Trophoblast cell (in vitro differentiated cells and primary cell): Measurements from ENCODE around the gene RGS19.
A peak's percentile ranks its signal among the peaks of the same experiment; 100 is the strongest.

Experiments
- DNase-seq, 2 donors: peaks; one replicate each; pipeline ENCODE4 v3.0.0-alpha.2; 2016
- H2AFZ ChIP-seq: 2 replicates; pipeline ENCODE4 v1.6.1; 2013; ENCODE audit warnings: low read length, moderate library complexity, mild to moderate bottlenecking; ENCODE audit not compliant: insufficient read depth, poor library complexity
- H2AK5ac ChIP-seq: 2 replicates; pipeline ENCODE4 v1.6.1; 2013; ENCODE audit warnings: mild to moderate bottlenecking, low read length
- H2BK120ac ChIP-seq: 2 replicates; pipeline ENCODE4 v1.6.1; 2013; ENCODE audit warnings: low read length, mild to moderate bottlenecking, moderate library complexity; ENCODE audit not compliant: insufficient read depth, poor library complexity
- H2BK12ac ChIP-seq: 2 replicates; pipeline ENCODE4 v1.6.1; 2013; ENCODE audit warnings: mild to moderate bottlenecking, low read length, moderate library complexity
- H2BK5ac ChIP-seq: 2 replicates; pipeline ENCODE4 v1.6.1; 2013; ENCODE audit warnings: low read length, low read depth, moderate library complexity, mild to moderate bottlenecking; ENCODE audit not compliant: poor library complexity
- H3K14ac ChIP-seq: 2 replicates; pipeline ENCODE4 v1.6.1; 2013; ENCODE audit warnings: mild to moderate bottlenecking, low read length
- H3K18ac ChIP-seq: 2 replicates; pipeline ENCODE4 v1.6.1; 2013; ENCODE audit warnings: mild to moderate bottlenecking, low read length
- H3K23ac ChIP-seq: 2 replicates; pipeline ENCODE4 v1.6.1; 2013; ENCODE audit warnings: low read length
- H3K27ac ChIP-seq: 2 replicates; pipeline ENCODE4 v1.5.1; 2013; ENCODE audit warnings: low read depth, mild to moderate bottlenecking, inconsistent platforms, low read length, moderate library complexity
- H3K27me3 ChIP-seq: 2 replicates; pipeline ENCODE4 v1.6.1; 2013; ENCODE audit warnings: inconsistent platforms, mild to moderate bottlenecking, low read length, moderate library complexity; ENCODE audit not compliant: insufficient read depth
- H3K36me3 ChIP-seq, 2 experiments: 1 replicate in 1 of 2; 2 replicates in 1 of 2; pipeline ENCODE4 v1.6.1; 2013; ENCODE audit warnings: low read length in 2 of 2, mild to moderate bottlenecking in 2 of 2, moderate library complexity in 1 of 2; ENCODE audit not compliant: insufficient read depth in 2 of 2, control insufficient read depth in 1 of 2
- H3K4ac ChIP-seq: 2 replicates; pipeline ENCODE4 v1.6.1; 2013; ENCODE audit warnings: low read depth, mild to moderate bottlenecking, low read length, moderate library complexity
- H3K4me1 ChIP-seq, 2 experiments: 1 replicate in 1 of 2; 2 replicates in 1 of 2; pipeline ENCODE4 v1.6.1; 2013; ENCODE audit warnings: low read length in 2 of 2, mild to moderate bottlenecking in 2 of 2, moderate library complexity in 1 of 2; ENCODE audit not compliant: insufficient read depth in 2 of 2, control insufficient read depth in 1 of 2
- H3K4me2 ChIP-seq: 2 replicates; pipeline ENCODE4 v1.6.1; 2013; ENCODE audit warnings: inconsistent platforms, mild to moderate bottlenecking, low read length, moderate library complexity
- H3K4me3 ChIP-seq: 2 replicates; pipeline ENCODE4 v1.5.1; 2013; ENCODE audit warnings: mild to moderate bottlenecking, low read depth, low read length, inconsistent platforms
- H3K79me1 ChIP-seq: one replicate; pipeline ENCODE4 v1.6.1; 2013; ENCODE audit warnings: low read length
- H3K79me2 ChIP-seq: 2 replicates; pipeline ENCODE4 v1.6.1; 2013; ENCODE audit warnings: low read length, mild to moderate bottlenecking; ENCODE audit not compliant: control insufficient read depth, insufficient read depth, poor library complexity
- H3K9ac ChIP-seq: 2 replicates; pipeline ENCODE4 v1.6.1; 2013; ENCODE audit warnings: mild to moderate bottlenecking, low read length
- H3K9me3 ChIP-seq: 2 replicates; pipeline ENCODE4 v1.6.1; 2013; ENCODE audit warnings: low read depth, mild to moderate bottlenecking, control low read depth, inconsistent platforms, low read length; ENCODE audit not compliant: insufficient read depth
- H4K12ac ChIP-seq: 2 replicates; pipeline ENCODE4 v1.6.1; 2013; ENCODE audit warnings: low read depth, mild to moderate bottlenecking, low read length, moderate library complexity
- H4K8ac ChIP-seq: 2 replicates; pipeline ENCODE4 v1.6.1; 2013; ENCODE audit warnings: low read depth, mild to moderate bottlenecking, low read length, moderate library complexity
- H4K91ac ChIP-seq: one replicate; pipeline ENCODE4 v1.6.1; 2013; ENCODE audit warnings: low read depth, mild to moderate bottlenecking, low read length, moderate library complexity
- WGBS: extraction: QIAGEN DNeasy Blood & Tissue Kit; methylation state at CpG from one replicate; pipeline ENCODE4 v1.1.7; 2013; ENCODE audit warnings: missing lambda C conversion rate; ENCODE audit not compliant: insufficient read length, insufficient coverage; ENCODE audit errors: extremely low coverage; 5-methylcytosine and 5-hydroxymethylcytosine counted together

The RGS19 gene

GRCh38 chr20:64065062-64065973, 14.0 kb downstream of the RGS19 start:
- no peak overlapping the region for H4K8ac ChIP-seq
- no peak overlapping the region for H4K91ac ChIP-seq
- no peak overlapping the region for H3K4me2 ChIP-seq
- H3K9ac ChIP-seq = no peak overlapping the region
- H3K36me3 ChIP-seq = no peaks in the 10 kb centered on the region
- H3K9me3 ChIP-seq = no peaks in the 10 kb centered on the region
- no peak overlapping the region for H2AK5ac ChIP-seq
- no peak overlapping the region for H2AFZ ChIP-seq
- peaks cover 12% of the 10 kb centered on the region for H3K79me2 ChIP-seq
- no CpG with 5 or more reads among the region's 27 CpGs for WGBS
- H3K79me1 ChIP-seq = peaks cover 12% of the 10 kb centered on the region
- peaks cover 15 to 19% of the 10 kb centered on the region in 2 experiments for H3K4me1 ChIP-seq
- H3K23ac ChIP-seq = no peak overlapping the region
- no peak overlapping the region for H2BK120ac ChIP-seq
- H3K27ac ChIP-seq = no peak overlapping the region
- H4K12ac ChIP-seq = no peak overlapping the region
- no peak for DNase-seq
- no peak overlapping the region for H3K4me3 ChIP-seq
- H3K27me3 ChIP-seq = no peaks in the 10 kb centered on the region
- no peak overlapping the region for H3K18ac ChIP-seq
- no peak overlapping the region for H3K4ac ChIP-seq
- no peak overlapping the region for H3K14ac ChIP-seq
- no peak overlapping the region for H2BK12ac ChIP-seq
- no peak overlapping the region for H2BK5ac ChIP-seq

DNA sequence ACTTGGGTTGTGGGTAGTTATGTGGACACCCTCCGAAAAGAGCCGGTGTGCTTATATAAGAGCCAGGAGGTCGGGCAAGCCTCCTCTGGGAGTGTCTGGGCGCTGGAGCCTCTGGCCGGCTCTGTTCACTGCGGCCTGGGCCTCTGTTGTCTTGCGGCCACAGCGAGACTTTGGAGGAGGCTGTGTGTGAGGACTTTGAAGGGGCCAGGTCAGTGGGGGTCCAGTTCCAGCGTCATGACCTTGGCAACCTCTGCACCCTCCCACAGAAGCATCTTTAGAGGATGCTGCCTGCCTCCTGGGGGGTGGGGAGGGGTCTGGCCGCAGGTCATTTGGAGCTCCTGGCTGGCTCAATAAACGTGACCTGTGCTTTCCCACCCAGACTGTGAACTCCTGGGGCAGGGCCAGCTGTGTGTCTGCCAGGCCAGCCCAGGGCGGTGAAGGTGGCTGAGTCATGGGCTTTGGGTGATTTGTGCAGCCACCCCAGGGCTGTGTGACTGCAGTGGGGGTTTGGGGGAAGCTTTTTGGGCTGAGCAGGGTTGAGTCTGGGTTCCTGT, 15.1 kb downstream of the RGS19 start:
- no peaks in the 10 kb centered on the region for H3K36me3 ChIP-seq
- H2AFZ ChIP-seq = no peak overlapping the region
- no peak overlapping the region for H3K23ac ChIP-seq
- H2BK12ac ChIP-seq = no peak overlapping the region
- H3K4me2 ChIP-seq = peak overlapping the region; percentile 92
- no peak for DNase-seq
- peaks cover 12% of the 10 kb centered on the region for H3K79me1 ChIP-seq
- H3K27me3 ChIP-seq = no peaks in the 10 kb centered on the region
- H2BK120ac ChIP-seq = no peak overlapping the region
- H3K4ac ChIP-seq = no peak overlapping the region
- no peaks in the 10 kb centered on the region for H3K9me3 ChIP-seq
- no peak overlapping the region for H2AK5ac ChIP-seq
- H3K79me2 ChIP-seq = peaks cover 12% of the 10 kb centered on the region
- peaks cover 15 to 19% of the 10 kb centered on the region in 2 experiments for H3K4me1 ChIP-seq
- H4K12ac ChIP-seq = peak overlapping the region; percentile 35
- no peak overlapping the region for H3K4me3 ChIP-seq
- H4K8ac ChIP-seq = no peak overlapping the region
- no CpG with 5 or more reads among the region's 12 CpGs for WGBS
- no peak overlapping the region for H3K14ac ChIP-seq
- H3K18ac ChIP-seq = no peak overlapping the region
- no peak overlapping the region for H4K91ac ChIP-seq
- no peak overlapping the region for H2BK5ac ChIP-seq
- no peak overlapping the region for H3K9ac ChIP-seq
- no peak overlapping the region for H3K27ac ChIP-seq

GRCh38 chr20:64063389-64064144, 15.8 kb downstream of the RGS19 start:
- Histone ChIP-seq H3K9ac (peak overlapping the region; percentile 75), H2AK5ac (peak overlapping the region; percentile 92), H3K27me3 (no peaks in the 10 kb centered on the region), H2BK5ac (peak overlapping the region; percentile 59), H2AFZ (peak overlapping the region; percentile 86), H3K18ac (peak overlapping the region; percentile 98), H3K4ac (peak overlapping the region; percentile 89), H3K4me2 (peak overlapping the region; percentile 92), H3K36me3 (no peaks in the 10 kb centered on the region), H3K79me2 (peaks cover 12% of the 10 kb centered on the region), H3K79me1 (peaks cover 12% of the 10 kb centered on the region), H4K91ac (peak overlapping the region; percentile 92), H4K8ac (peak overlapping the region; percentile 94), H3K9me3 (no peaks in the 10 kb centered on the region), H2BK12ac (peak overlapping the region; percentile 30), H3K27ac (no peak overlapping the region), H3K4me1 (peaks cover 15 to 19% of the 10 kb centered on the region in 2 experiments), H3K14ac (peak overlapping the region; percentile 97), H3K23ac (no peak overlapping the region), H4K12ac (peak overlapping the region; percentile 91), H2BK120ac (peak overlapping the region; percentile 77), H3K4me3 (peak overlapping the region; percentile 88)
- DNase-seq = no peak
- no CpG with 5 or more reads among the region's 51 CpGs for WGBS

DNA sequence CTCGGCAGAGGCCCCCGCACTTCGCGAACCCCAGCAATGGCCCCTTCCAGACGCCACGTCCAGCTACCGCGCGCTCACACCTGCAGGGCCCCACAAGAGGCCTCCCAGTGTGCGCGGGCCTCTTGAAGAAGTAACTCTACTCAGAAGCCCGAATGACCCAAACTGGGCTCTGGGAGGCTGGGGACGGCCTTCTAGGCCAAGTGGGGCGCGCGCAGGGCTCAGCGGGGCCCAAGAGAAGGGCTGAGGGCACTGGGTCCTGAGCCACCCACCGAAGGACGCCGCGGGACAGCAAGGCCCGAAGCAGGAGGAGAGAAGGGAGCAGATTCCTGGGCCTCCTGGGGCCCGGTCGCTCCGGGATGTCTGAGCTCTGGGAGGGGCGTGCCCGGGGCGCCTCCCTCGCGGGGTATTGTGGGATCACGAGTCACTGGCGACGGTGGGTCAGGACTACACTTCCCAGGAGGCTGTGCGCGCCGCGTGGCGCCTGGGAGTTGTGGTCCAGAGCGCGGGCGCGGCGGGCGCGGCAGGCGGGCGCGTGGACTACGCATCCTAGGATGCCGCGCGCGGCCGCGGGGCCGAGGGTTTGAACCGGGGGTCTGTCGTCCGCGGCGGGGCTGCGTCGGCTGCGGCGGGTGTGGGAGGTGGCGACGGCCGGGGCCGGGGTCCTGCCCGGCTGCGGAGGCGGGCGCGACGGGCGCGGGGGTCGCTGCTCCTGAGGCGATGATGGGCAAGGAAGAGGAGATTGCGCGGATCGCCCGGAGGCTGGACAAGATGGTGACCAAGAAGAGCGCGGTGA, 16.5 kb downstream of the RGS19 start, which contains the start of gene TCEA2:
Gene TCEA2 (plus strand): TSS at position 603 of the 793 bp plus-strand sequence. CDS start 115 bp downstream, at position 718.
- Histone ChIP-seq H2BK12ac (peak within 1 kb of the TSS; percentile 30), H4K12ac (peak within 1 kb of the TSS; percentile 97), H3K27ac (peak within 1 kb of the TSS; percentile 5), H2BK120ac (peak within 1 kb of the TSS; percentile 93), H2AK5ac (peak within 1 kb of the TSS; percentile 92), H2BK5ac (peak within 1 kb of the TSS; percentile 79), H3K27me3 (no peaks in the 10 kb centered on the region), H2AFZ (peak within 1 kb of the TSS; percentile 93), H3K36me3 (no peaks in the 10 kb centered on the region), H3K18ac (peak within 1 kb of the TSS; percentile 98), H3K79me1 (peaks cover 12% of the 10 kb centered on the region), H4K91ac (peak within 1 kb of the TSS; percentile 92), H3K4ac (peak within 1 kb of the TSS; percentile 89), H3K4me3 (peak within 1 kb of the TSS; percentile 88), H3K9me3 (no peaks in the 10 kb centered on the region), H3K4me2 (peak within 1 kb of the TSS; percentile 92), H3K14ac (peak within 1 kb of the TSS; percentile 97), H3K79me2 (peaks cover 12% of the 10 kb centered on the region), H3K4me1 (peaks cover 15 to 19% of the 10 kb centered on the region in 2 experiments), H3K23ac (no peak within 1 kb of the TSS), H3K9ac (peak within 1 kb of the TSS; percentile 85), H4K8ac (peak within 1 kb of the TSS; percentile 100)
- WGBS = no CpG with 5 or more reads among the region's 85 CpGs
- peak; percentile 85 to 95 for DNase-seq
